CD1c-positive myeloid dendritic cell (primary cell): ENCODE data around the gene ANKRD11.
A peak's percentile ranks its signal among the peaks of the same experiment; 100 is the strongest.
"Not testable (repeated sequence)": the region's sequence is repeated elsewhere in the genome, so short reads cannot be mapped to it uniquely, and the experiment has no call there.

ENCODE experiments used
- DNase-seq: peaks from one replicate; pipeline ENCODE4 v3.0.0-alpha.2; 2016; ENCODE audit errors: extremely low spot score

The ANKRD11 gene

DNA sequence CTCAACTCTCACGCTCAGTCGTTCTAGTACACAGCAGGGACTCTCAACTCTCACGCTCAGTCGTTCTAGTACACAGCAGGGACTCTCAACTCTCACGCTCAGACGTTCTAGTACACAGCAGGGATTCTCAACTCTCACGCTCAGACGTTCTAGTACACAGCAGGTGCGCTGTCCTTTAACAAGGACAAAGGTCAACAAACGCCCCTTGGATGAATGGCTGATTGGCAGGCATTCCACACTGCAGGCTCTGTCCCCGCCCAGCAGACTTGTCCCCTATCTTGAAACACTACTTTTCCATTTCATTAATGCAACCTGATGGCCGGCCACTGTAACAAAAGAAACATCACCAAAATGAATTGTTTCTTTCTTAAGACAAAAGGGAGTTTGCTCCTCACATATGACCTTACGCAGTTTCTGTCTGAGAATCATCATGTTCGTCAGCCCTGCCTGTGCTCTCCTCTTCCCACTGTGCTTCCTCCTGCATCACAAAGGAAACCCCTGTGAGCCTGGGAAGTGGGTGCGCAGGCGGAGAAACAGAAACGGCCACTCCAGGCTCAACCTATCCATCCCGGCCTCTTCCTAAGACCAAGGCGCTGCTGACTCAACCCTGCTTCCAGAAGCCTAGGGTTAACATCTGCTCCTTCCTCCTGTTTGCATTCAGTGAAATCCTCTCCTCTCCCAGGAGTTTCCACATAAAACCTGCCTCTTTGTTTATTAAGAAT, 59.8 kb downstream of the ANKRD11 start:
- no peak for DNase-seq

DNA sequence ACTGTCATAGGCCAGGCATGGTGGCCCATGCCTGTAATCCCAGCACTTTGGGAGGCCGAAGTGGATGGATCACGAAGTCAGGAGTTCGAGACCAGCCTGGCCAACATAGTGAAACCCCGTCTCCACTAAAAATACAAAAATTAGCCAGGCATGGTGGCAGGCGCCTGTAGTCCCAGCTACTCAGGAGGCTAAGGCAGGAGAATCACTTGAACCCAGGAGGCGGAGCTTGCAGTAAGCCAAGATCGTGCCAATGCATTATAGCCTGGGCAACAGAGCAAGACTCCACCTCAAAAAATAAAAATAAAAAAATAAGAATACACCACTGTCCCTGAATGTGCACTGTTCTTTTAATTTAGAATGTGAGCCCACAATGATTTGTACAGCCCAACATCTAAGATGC, 61.8 kb downstream of the ANKRD11 start:
- not testable (repeated sequence) for DNase-seq

DNA sequence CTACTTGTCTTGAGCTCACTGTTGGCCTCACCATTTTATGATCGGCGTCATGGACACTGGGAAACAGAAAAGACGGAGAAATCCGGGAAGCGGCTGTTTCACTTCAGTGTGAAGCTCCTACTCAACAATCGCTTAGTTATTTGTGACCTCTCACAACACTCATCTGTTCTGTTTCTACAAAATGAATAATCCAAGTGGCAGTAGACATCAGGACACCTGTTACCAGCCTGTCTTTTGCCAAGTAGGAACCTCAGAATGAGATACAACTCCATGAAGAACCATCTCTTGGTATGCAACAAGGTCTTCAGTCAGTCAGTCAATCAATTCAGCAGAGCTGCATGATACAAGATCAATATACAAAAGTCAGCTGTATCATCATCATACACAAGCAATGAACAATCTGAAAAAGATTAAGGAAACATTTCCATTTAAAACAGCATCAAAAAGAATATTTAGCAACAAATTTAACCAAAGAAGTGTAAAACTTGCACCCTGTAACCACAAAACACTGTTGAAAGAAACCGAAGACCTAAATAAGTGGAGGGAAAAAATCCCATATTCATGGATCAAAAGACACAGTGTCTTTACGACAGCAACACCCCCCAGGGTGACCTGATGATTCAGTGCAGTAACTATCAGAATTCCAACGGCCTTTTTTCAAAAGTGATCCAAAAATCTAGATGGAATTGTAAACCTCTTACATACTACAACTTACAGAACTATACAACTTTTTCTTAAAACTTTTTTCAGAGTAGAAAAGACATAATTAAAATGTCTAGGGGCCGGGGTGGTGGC, 63.4 kb downstream of the ANKRD11 start:
- no peak for DNase-seq

DNA sequence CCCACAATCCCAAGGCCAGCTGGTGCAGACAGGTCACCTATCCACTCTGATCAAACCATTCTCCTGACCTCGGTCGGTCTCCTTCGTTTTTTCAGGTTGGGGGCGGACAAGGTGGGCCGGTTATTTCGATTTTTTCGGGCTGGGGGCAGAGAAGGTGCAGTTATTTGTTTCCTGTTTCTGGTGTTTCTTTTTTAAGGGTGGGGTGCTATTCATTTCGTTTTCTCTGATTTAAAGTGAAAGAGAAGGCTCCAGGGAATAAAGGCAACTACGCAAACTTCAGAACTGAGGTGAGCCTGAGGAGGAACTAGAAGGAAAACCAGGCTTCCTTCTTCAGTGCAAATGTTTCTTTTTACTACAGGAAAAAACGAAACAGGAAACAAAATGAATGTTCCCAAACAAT, 64.8 kb downstream of the ANKRD11 start:
- no peak for DNase-seq

DNA sequence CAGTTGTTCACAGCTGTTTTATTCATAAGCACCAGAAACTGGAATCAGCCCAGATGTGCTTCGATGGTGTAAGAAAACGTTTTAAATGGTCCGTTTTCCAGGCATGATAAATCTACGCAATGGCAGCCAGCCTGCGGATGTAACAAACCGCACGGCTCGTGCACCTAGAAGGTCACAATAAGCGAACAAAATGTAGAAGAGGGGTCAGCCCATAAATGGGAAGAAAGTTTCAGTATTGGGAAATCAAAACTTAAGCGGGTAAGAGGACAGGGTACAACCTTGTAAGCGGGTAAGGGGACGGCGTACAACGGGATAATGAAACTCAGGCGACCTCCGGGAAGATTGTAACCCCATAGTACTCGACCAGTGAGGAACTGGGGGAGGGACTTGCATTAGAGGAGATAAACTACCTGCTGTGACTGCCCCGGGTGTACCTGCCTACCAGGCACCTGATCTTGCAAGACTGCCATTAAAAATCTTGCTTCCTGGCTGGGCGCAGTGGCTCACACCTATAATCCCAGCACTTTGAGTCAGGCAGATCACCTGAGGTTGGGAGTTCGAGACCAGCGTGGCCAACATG, 66.6 kb downstream of the ANKRD11 start:
- peak; percentile 35 for DNase-seq

DNA sequence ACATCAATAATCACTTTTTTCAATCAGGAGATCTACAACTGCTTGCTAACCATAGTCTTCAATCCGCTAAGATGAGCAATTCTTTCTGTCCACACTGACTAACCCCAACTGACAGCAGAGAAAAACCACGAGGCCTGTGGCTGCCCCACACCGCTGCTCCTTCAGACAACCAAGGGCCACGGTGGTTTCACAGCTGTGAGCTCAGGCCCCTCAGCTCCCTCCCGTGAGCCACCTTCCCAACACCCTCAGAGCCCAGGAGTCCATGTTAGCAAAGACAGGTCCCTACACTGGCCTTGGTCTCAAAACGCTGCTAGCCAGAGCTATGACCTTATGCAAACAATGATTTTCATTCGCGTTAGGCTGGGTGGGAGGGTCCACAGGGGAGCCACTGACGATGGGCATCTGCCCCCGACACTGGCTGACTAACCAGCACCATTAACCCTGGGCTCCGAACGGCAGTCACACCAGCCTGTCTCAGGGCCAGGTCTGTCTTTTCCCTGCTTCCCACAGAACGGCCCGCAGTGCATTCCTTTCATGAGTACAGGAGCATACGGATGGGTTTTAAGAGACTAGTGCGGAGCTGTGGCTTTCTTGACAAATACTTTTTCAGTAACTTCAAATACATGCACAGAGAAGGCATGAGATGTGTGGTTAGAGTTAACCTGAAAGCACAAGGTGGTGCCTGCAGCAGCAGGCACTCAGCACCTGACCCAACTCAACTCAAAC, 67.3 kb downstream of the ANKRD11 start:
- DNase-seq: peak; percentile 31

DNA sequence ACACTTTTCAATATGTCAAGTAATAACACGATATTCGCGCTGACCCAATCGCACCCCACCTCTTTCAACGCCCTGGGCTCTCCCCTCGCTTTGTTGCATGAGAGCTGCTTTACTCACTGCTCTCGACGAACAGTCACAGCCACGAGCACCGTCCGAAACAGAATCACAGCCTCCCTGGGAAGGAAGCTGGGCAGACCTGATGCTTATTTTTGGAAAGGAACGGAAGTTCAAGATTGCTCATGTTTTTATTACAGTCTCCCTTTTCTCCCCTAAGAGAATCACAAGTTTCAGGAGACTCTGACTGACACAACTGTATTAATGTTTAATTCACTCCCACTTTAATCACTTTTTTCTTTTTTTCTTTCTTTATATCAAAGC, 67.8 kb downstream of the ANKRD11 start:
- DNase-seq: peak; percentile 54

DNA sequence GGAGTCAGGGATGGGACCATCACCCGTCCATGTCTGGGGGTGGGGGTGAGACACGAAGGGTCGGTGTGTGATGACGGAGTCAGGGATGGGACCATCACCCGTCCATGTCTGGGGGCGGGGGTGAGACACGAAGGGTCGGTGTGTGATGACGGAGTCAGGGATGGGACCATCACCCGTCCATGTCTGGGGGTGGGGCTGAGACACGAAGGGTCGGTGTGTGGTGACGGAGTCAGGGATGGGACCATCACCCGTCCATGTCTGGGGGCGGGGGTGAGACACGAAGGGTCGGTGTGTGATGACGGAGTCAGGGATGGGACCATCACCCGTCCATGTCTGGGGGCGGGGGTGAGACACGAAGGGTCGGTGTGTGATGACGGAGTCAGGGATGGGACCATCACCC, 69.1 kb downstream of the ANKRD11 start:
- not testable (repeated sequence) for DNase-seq

DNA sequence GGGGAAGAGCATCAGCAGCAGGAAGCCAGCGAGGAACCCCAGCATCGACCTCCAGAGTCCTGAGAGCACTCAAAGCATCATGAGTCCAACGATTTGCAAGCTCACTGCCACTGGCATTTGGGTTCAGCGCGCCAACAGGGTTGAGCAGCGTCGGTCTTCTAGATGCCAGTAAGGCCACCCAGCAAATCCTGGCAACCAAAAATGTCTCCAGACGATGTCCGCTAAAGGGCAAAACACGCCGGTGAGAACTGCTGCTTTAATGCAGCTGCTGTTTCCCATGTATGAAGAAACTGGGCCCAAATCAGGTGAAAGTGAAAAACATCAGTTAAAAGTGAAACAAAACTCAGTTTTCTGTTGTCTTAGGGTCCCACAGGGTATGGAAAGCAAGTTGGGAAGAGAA, 70.2 kb downstream of the ANKRD11 start:
- no peak for DNase-seq

DNA sequence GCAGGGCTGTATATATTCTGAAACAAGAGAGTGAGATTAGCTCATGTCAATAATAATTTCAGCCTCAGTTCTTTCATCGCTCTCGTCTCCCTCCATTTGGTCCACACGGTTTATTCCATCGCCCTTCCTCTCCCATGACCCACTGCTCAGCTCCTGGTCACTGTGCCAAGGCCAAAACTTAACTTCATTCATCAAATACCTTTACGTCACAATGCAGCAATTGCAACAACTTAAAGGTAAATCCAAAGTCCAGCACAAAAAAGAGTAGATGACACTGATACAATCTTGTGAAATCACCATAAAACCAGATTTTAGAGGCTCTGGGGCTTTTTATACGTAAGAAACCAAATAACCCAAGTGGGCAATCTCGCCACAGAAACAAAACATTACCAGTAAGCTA, 72.0 kb downstream of the ANKRD11 start:
- DNase-seq: no peak

DNA sequence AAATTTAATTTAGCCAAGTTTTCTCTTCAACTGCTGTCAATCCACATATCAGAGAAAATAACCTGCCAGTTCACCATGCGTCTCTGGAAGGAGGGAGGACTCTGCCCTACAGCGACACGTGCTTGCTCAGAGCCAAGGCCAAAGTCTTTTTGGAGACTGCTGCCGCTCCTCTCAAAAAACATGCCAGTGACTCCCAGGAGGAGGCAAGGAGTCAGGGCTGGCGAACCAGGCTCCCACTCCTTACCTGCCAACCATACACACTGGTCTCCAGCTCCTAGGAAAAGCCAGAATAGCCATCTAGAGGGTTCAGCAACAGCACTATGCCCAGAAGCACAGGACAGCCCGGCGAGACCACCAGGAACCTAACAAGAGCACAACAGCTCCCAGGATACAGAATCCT, 73.0 kb downstream of the ANKRD11 start:
- DNase-seq: no peak

DNA sequence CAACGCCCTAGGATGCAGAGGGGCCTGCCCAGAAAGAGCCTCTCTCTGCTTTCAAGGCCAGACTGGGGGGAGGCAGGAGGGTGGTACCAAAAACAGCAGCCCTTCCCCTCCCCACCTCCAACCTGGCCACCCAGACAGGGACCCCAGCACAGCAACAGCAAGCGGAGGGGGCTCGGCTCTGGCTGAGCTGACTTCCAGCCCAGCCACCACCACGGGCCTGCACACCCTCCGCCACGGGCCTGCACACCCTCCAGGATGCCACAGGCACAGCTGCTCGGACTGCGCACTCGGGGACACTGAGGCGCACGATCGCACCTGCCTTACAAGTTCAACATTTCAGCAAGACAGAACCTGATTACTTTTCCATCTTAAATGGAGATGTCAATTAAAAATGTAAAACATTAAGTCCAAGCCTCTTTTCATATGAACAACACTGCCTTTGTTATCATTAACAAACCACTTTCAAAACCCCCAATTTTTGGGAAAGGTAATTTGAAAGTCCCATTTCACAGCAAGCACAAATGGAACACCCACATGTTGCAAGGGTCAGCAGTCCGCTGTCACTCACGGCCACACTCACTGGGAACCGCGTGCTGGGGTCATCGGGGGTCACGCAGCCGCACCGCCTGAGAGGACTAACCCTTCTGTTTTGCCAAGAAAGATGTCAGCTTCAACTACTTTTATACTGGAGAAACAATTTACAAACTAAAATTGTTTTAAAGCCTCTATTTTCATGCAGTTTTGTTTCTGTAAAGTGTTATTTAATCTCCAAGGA, 76.4 kb downstream of the ANKRD11 start:
- DNase-seq: no peak

DNA sequence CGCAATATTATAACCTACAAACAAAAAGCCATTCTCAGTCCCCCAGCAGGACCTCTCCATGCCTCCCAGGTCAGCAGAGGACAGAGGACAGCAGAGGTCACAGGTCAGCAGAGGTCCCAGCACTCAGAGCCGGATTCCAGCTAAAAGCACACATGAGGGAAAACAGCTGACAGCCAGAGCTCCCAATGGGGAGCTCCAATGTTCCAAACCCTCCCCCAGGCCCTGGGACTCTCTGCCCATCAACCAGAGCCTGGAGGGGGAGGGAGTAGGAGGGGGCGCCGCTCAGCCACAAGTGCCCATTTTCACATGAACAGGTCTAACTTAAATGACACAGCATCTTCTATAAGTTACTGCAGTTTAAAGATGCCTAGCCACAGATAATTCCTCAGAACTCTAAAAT, 77.5 kb downstream of the ANKRD11 start:
- DNase-seq: no peak

DNA sequence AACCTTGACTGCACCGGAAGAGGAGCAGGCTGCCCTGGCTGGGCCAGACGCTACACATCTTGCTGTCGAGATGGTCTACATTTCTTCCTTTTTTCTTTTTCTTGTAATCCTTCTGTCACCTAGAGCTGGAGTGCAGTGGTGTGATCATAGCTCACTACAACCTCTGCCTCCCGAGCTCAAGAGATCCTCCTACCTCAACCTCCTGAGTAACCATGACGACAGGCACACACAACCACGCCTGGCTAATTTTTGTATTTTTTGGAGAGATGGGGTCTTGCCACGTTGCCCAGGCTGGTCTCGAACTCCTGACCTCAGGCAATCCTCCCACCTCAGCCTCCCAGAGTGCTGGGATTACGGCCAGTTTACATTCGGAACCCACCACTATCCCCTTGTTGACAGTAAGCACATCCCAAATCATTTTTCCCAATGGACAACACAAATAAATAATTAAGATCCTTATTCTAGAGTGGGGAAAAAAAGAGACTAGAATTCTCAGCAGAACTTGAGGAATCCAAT, 79.0 kb downstream of the ANKRD11 start:
- no peak for DNase-seq

DNA sequence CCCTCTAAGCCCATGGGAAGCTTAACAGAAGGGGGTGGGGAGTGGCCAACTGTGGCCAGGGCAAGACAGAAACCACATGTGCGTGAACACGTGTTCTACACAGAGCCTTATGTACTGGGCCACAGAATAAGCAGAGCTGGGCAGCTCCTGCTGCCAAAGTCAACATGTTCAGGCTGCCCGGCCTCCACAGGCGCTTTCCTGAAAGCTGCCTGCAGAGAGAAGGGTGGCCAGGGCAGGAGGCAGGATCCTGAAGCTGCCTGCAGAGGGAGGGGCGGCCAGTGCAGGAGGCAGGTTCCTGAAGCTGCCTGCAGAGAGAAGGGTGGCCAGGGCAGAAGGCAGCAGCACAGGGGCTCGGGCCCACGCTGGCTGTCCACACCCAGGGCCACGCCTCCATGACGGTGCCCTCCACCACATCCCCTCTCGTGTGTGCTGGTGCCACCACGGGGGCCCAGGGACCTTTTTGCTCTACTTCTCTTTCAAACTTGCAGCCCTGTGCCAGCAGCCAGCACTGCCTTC, 79.5 kb downstream of the ANKRD11 start:
- peak; percentile 48 for DNase-seq

DNA sequence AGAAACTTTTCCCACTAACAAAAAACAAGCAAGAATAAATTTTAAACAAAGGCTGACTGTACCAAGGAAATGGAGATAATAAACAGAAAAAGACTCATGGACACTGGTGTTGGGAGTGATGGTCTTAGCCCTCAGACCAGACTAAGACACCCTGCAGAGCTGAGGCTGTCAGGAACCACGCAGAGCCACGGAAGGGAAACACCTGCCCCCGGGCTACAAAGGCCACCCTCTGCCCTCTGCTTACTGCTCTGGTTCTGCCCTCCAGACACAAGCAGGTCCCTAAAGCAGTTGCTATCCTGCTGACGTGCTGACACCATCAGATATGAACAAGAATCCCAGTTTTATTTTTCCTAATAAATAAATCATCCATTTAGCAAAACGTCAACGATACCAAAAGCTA, 80.0 kb downstream of the ANKRD11 start:
- DNase-seq: no peak

DNA sequence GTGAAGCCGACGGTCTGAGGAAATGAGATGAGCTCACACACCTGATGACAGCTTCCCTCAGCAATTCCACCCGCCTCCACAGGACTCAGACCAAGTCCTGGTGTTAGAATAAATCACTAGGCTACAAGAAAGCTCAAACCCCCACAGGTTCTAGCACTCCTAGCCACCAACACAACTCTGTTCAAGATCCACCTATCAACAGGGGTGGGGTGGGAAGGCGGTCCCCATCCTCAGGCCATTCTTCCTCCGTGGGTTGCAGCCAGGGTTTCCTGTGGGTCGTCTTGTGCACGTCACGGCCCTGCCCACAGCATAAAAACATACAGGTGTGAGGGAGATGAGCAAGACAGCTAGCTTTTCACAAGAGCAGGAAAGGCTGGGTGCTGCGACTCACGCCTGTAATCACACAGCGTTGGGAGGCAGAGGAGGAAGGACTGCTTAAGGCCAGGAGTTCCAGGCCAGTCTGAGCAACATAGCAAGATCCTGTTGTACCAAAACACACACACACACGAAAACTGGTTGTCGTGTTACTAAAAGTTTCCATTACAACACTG, 81.1 kb downstream of the ANKRD11 start:
- peak; percentile 17 for DNase-seq

DNA sequence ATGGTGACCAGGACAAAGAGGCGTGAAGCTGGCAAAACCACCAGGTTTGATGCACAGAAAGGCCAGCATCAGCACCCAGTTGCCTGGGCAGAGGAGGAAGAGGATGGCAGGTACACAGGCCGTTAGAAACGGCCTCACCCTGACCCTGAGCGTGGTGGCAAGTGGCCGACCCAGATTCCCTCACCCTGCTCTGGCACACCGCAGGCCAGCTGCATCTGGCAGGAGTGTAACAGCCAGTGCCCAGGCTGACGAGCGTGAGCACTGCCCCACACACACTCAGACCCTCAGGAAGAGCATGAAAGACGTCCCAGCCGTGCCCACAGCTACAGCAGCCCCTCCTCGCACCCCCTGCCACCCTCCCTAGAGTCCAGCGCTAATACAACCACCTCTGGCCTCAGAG, 82.0 kb downstream of the ANKRD11 start:
- DNase-seq: no peak

DNA sequence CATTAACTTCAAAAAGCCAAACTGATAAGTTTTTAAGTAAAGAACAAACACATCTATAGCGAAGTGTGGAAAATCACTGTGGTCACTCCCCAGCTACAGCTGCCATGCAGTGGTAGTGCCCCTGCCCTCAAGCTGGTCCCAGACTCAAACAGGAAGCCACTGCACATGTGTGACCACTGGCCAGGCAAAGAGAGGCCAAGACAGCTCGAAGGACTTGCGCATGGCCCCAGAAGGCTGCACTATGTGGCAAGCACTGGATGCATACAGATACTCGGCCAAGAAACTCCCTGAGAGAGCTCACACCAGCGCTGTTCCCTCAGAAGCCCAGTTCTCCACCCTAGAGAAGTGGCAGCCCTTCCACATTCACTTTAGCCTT, 82.4 kb downstream of the ANKRD11 start:
- no peak for DNase-seq

DNA sequence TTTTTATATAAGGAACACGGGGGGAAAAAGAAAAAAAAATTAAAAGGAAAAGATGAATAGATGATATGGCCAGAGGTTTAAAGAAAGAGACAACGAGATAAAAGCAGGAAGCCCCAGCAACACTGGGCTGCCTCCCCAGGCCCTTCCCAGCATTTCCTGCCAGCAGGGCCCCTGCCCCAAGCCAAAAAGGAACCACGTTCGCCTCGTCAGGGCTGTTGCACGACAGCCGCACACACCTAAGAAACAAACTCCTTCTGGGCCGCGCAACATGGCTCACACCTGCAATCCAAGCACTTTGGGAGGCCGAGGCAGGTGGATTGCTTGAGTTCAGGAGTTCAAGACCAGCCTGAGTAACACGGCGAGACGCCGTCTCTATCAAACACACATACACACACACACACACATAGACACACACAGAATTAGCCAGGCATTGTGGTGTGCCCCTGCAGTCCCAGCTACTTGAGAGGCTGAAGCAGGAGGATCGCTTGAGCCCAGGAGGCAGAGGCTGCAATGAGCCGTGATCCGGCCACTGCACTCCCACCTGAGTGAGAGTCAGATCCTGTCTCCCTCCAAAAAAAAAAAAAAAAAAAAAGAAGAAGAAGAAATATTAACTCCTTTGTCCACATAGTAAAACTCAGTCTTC, 83.0 kb downstream of the ANKRD11 start:
- DNase-seq: peak; percentile 28
